ENCODE measurements around the gene HOXB3.

HOXB3 gene

DNA sequence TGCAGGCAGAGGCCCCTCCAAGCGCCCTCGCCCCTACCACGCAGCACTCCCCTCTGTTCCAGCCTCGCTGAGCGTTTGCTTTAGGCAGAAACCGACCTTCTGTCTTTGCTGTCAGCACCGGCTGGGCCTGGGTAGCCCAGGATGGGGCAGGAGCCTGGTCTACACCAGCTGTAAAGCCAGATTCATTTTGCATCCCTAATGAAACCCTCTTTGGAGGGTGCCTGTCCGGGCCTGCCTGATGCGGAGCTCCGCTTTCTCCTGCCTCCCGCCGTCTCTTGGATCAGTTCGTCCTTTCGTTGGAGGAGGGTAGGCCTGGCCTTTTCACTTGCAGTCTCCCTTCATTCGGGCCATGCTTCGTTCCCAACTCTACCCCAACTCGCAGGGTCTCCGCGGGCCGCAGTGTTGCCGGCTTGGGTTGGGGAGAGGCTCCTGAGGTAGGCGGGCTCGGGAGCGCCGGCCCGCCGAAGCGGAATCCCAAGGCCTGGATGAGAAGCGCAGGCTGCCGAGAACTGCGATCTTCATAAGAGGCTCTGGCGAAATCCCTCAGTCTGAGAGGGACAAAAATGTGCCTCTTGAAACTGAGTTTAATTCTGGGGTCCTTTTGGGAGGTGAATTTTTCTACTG is 29.9 kb upstream of the HOXB3 start:
- Mint-ChIP-seq H3K4me3 (no peak overlapping the region), H3K27me3 (peaks cover 97% of the 10 kb centered on the region), H3K4me1 (ENCODE audit: low read depth) (peaks cover 29% of the 10 kb centered on the region), H3K27ac (peak overlapping the region; percentile 7), H3K36me3 (ENCODE audit: low read depth) (no peaks in the 10 kb centered on the region), H3K9me3 (no peaks in the 10 kb centered on the region)
- DNase-seq, result no peak

DNA sequence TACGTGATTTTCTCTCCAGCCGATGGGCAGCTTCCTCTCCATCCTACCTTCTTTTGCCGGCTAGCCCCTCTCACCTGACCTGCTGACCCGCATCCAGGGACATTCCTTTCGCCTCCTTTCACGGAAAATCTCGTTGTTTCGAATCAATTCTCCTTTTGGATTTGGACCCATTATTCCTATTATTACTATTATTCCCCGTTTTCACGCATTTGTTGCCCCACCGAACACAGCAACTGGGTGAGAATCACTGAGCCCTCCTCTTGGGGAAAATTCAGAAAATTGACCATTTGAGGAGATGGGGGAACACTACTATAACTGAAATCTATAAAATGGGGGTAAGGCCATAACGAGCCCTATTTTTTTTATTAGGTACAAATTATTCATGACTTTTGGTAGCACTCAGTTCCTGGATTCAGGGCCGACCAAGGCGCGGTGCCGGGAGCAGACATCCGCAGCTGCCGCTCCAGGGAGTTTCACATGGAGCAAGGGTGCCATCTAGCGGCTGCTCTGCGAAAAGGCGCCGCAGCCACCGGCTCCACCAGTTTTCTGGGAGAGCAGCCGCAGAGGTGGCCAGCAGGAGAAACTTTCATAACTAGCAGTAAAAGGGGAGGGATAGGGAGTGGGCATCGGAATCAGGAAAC is 28.3 kb upstream of the HOXB3 start:
- Mint-ChIP-seq H3K36me3 (ENCODE audit: low read depth) (no peaks in the 10 kb centered on the region), H3K9me3 (no peaks in the 10 kb centered on the region), H3K4me3 (peak overlapping the region; percentile 15), H3K27me3 (peaks cover 99% of the 10 kb centered on the region), H3K4me1 (ENCODE audit: low read depth) (peaks cover 40% of the 10 kb centered on the region), H3K27ac (peak overlapping the region; percentile 38)
- peak; percentile 90 for DNase-seq

DNA sequence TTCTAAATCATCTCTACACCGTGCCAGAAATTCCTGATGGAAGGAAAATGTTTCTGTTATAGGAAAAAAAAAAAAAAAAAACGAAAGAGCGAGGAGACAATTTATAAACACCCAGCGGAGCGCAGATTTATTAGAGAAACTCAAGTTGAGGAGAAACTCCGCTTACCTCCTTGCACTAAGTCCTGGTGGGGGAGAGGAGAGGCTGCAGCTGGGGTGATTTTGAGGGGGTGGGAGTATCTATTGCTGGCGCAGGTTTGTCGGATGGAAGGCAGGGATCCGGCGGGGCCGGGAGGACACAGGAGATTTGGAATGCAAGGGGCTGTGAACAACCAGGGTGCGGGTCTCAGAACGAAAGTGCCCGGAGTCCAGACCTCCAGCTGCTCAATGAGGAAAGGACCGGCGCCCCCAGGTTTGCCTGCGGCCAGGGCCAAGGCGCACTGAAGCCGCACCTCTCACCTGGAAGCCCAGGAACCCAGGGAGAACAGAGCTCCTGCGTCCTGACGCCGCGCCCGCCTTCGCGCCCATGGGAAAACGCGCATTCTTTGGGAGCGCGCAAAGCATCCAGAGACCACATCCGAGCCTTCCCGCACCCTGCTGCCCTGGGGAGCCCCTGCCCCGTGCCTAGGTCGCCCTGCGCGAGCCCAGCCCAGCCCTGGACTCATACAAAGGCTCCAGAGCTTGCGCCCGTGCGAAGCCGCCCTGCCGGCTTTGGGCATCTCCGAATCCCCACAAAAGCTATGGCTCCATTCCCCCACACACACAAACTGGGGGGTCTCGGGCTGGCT is 27.6 kb upstream of the HOXB3 start:
- no peaks in the 10 kb centered on the region for H3K36me3 Mint-ChIP-seq (ENCODE audit: low read depth)

DNA sequence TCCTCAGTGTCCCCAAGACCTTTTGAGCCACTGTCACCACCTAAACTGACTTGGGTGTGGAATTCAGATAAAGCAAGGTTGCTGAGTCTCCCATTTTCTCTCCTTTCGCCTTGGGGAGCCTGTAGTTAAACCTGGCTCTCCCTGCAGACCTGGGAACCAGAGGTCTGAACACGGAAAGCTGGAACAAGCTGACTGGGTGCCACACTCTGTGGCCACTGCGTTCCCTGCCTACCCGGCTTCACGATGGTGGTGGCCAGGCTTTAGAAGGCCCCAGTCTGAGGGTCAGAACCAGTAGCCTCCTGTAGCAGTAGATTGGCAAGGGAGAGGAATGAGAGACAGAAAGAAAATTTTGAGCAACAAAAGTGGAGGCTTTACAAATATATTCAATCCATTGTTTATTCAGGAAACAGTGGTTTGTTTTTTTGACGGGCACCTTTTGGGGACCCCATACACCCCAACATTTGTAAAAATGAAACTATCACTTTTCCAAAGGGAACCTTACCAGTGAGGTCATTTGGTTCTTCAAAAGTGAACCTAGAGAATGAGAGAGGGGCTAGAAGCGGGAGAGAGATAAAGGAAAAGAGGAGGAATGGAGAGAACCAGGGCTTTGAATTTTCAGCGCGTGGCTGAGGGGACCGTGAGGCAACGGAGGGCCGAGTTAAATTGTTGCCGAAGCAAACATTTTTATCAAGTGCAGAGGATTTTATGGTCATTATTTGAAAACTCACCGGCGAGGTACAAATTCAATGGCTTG is 26.9 kb upstream of the HOXB3 start:
- Mint-ChIP-seq H3K4me1 (ENCODE audit: low read depth) (peaks cover 49% of the 10 kb centered on the region), H3K27ac (no peak overlapping the region)
- DNase-seq, result no peak

More for the DNA sequence above, 27.6 kb upstream of the HOXB3 start:
- Mint-ChIP-seq H3K9me3 (no peaks in the 10 kb centered on the region), H3K27me3 (peaks cover 97% of the 10 kb centered on the region), H3K4me1 (ENCODE audit: low read depth) (peaks cover 43% of the 10 kb centered on the region), H3K27ac (no peak overlapping the region), H3K4me3 (no peak overlapping the region)
- no peak for DNase-seq

DNA sequence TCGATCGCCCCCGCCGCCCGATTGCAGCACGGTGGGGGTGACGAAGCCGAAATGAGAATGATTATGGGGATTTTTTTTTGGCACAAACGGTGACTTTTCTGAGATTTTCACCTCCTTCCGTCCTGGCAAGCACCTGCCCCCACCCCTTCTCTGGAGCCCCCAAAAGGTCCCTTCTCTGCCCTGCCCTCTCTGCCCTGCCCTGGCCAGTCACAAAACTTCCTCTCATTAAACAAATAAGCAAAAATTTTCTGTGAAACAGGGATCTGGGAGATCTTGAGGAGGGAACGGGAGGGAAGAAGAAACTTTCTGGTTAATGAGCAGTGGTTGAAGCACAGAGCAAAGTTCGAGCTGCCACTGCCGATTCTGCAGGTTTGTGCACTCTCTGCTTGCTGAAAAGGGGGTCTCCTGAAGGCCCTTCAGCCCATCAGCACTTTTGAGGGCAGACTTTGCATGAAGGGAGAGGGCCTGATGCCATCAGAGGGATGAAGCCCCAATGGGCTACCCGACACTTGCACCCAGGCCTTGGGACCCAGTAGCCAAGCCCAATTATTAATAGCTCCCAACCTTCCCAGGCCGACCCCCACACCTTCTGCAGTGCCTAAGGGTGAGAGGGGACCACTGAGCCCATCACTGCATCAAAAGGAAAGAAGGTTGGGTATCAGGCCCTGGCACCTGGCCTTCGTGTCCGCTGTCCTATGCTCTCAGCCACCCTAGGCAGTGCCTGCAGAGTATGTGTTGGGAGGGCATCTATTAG is 26.1 kb upstream of the HOXB3 start:
- peaks cover 95% of the 10 kb centered on the region for H3K27me3 Mint-ChIP-seq
- no peaks in the 10 kb centered on the region for H3K36me3 Mint-ChIP-seq (ENCODE audit: low read depth)
- H3K4me3 Mint-ChIP-seq, result no peak overlapping the region
- no peaks in the 10 kb centered on the region for H3K9me3 Mint-ChIP-seq
- H3K4me1 Mint-ChIP-seq (ENCODE audit: low read depth), result peaks cover 56% of the 10 kb centered on the region
- no peak overlapping the region for H3K27ac Mint-ChIP-seq
- DNase-seq, result no peak

More for the DNA sequence above, 26.9 kb upstream of the HOXB3 start:
- H3K9me3 Mint-ChIP-seq, result no peaks in the 10 kb centered on the region
- H3K27me3 Mint-ChIP-seq, result peaks cover 95% of the 10 kb centered on the region
- no peak overlapping the region for H3K4me3 Mint-ChIP-seq
- H3K36me3 Mint-ChIP-seq (ENCODE audit: low read depth), result no peaks in the 10 kb centered on the region

DNA sequence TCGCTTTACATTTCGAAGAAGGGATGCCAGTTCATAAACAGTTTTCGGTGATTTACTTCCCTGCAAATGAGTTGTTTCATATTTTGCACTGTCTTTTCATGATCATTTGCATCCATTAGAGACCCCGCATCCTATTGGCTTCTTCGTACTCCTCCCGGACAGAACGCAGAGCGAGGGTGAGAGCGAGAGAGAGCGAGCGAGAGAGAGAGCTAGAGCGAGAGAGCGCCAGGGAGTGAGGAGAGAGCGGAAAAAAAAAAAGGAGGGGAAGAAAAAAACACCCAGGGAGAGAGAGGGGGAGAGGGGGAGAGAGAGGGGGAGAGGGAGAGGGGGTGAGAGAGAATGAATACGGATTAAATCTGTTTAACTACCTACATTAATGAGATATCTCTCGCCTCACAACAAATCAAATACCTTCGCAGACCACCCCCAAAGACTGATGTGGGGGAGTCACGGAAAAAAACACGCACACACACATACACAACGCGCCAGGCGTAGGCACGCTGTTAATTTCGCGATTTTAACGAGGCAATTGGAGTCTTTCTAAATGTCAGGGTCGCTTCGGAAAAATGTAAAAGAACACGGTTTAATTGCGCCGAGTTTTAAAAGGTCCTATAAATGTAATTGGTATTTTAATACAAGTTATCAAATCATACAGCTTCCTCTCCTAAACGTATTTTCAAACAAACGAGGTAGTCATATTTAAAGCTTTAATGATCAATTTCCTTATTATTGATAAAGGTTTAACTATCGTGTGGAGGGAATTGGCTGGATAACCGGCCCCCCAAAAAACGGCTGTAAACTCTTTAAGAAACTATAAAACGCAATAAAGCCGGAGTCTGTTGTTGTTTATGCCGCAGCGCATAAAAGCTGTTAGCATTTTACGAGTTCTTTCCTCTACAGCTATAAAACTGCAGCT is 25.3 kb upstream of the HOXB3 start, which contains the start of gene HOXB8:
HOXB8 (minus strand) TSS at position 246 of the 916 bp plus-strand sequence. CDS start 588 bp downstream, outside the sequence.
- Mint-ChIP-seq H3K4me3 (peak within 1 kb of the TSS; percentile 60), H3K4me1 (ENCODE audit: low read depth) (peaks cover 62% of the 10 kb centered on the region), H3K27ac (peak within 1 kb of the TSS; percentile 42), H3K9me3 (no peaks in the 10 kb centered on the region), H3K27me3 (peaks cover 93% of the 10 kb centered on the region), H3K36me3 (ENCODE audit: low read depth) (no peaks in the 10 kb centered on the region)
- DNase-seq, result no peak

DNA sequence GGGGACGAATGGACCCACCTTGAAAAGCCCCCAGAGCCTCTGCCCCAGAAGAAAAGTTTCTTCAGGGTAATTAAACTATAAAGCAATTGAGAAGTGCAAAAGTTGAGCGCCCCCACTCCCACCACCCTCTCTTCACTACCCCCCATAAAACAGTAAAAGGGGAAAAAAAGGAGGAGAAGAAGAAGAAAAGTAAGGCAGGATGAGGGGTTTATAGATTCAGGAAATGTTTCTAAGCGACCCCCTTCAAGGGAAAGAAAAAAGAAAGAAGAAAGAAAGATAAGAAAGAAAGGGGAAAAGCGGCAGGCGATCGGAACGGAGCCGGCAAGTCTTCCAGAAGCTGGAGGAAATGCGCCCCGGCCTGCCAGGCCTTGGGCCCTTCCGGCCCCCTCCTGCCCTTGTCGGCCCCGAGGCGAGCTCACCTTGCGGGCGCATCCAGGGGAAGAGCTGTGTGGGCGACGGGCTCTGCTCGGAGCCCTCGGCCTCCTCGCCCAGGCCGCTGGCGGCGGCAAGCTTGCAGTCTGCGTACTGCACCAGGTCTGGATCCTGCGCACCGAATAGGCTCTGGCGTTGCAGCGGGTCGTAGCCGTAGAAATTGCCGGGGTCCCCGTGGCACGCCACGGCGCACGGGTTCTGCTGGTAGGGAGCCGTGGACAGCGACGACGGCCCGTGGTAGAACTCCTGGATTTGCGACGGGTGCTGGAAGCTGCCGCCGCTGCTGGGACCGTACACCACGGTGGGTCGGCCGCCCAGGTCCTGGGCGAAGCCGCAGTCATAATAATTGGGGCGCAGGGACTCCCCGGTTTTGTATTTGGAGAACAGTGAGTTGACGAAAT is 24.0 kb upstream of the HOXB3 start:
- peak; percentile 65 for DNase-seq
- Mint-ChIP-seq H3K4me3 (peak overlapping the region; percentile 60), H3K27ac (peak overlapping the region; percentile 15), H3K4me1 (ENCODE audit: low read depth) (peaks cover 58% of the 10 kb centered on the region), H3K36me3 (ENCODE audit: low read depth) (no peaks in the 10 kb centered on the region), H3K27me3 (peaks cover 92% of the 10 kb centered on the region), H3K9me3 (no peaks in the 10 kb centered on the region)

DNA sequence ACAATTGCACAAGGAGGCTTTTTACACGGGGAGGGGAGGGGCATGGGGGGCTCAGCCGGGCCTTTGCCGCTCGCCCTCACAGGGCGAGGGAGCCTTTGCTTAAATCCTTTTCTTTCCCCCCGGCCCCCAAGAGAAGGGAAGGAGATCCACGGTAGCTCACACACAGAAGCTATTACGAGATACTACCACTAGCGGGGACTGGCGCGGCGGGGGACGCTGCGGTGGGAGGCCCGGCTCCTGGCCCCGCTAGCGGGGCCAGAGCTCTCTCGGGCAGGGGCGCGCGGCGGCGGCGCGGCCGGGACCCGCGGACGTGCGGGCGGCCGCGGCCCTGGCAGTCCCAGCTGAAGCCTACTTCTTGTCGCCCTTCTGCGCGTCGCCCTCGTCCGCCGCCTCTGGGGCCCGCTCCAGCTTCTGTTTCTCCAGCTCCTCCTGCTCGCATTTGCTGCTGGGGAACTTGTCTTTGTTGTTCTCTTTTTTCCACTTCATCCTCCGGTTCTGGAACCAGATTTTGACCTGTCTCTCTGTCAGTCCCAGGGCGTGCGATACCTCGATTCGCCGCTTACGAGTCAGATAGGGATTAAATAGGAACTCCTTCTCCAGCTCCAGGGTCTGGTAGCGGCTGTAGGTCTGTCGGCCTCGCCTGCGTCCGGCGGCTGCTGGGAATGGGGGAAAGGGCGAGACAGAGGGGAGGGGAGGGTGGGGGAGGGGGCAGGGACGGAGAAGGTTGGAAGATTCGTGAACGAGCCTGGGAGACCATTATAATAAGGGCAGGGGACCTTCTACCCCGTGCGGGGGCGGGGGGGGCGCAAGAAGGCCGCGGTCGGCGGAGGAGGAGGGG is 23.0 kb upstream of the HOXB3 start:
- Mint-ChIP-seq H3K4me3 (peak overlapping the region; percentile 76), H3K27me3 (peaks cover 90% of the 10 kb centered on the region), H3K36me3 (ENCODE audit: low read depth) (no peaks in the 10 kb centered on the region), H3K27ac (peak overlapping the region; percentile 76), H3K4me1 (ENCODE audit: low read depth) (peaks cover 50% of the 10 kb centered on the region), H3K9me3 (no peaks in the 10 kb centered on the region)
- peak; percentile 70 for DNase-seq

DNA sequence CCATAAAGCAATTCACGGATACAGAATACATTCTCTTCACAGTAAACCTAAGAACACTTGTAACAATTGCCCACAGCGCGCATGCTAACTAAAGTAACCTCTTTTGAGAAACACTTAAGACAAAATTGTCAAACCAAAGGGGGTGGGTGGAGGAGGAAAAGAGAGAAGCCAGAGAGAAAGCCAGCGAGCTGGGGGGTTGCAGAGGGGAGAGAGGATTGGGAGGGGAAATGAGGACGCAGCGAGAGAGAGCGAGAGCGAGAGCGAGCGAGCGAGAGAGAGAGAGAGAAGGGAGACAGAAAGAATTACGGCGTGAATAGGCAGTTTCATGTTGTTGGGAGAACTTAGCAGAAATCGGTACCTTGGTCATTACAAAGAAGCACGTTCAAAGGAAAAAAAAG is 22.4 kb upstream of the HOXB3 start:
- Mint-ChIP-seq H3K36me3 (ENCODE audit: low read depth) (no peaks in the 10 kb centered on the region), H3K4me3 (peak overlapping the region; percentile 70), H3K27me3 (peaks cover 89% of the 10 kb centered on the region), H3K27ac (peak overlapping the region; percentile 17), H3K9me3 (no peaks in the 10 kb centered on the region), H3K4me1 (ENCODE audit: low read depth) (peaks cover 46% of the 10 kb centered on the region)
- DNase-seq, result no peak

DNA sequence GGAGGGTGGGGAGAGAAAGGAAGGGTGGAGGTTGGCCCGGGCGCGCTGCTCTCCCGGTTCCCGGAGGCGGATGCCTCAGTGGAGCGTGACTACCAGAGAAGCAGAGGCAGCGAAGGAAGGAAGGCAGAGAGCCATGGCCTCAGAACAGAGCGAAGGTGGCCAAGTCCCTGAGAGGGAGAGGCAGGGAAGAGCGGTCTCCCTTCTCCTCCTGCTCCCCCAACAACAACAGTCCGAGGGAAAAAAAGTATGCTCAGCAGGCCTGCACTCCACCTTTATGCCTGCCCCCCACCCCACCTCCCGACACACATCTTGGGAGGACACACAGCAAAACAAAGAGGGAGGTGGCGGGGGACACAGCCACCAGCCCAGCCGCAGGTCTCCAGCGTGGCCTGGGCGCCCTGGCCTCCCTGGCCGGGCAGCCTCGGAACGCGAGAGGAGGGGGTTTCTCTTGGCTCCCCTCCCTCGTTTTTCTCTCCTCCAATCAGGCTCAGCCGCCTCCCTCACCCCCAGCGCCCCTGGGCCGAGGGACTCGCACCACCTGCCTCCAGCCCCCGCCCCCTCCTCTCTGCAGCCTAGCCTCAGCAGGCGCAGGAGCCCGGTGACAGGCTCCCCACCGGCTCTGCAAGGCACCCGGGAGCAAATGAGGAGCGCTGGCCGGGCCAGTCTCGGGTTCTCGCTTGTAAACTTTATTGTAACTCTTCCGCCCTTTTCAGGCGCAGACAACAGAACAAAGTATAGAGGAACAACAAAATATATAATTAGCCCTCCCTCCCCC is 21.8 kb upstream of the HOXB3 start:
- no peaks in the 10 kb centered on the region for H3K9me3 Mint-ChIP-seq
- no peak for DNase-seq
- no peaks in the 10 kb centered on the region for H3K36me3 Mint-ChIP-seq (ENCODE audit: low read depth)
- H3K27ac Mint-ChIP-seq, result peak overlapping the region; percentile 67
- H3K4me1 Mint-ChIP-seq (ENCODE audit: low read depth), result peaks cover 44% of the 10 kb centered on the region
- peak overlapping the region; percentile 83 for H3K4me3 Mint-ChIP-seq
- peaks cover 89% of the 10 kb centered on the region for H3K27me3 Mint-ChIP-seq

DNA sequence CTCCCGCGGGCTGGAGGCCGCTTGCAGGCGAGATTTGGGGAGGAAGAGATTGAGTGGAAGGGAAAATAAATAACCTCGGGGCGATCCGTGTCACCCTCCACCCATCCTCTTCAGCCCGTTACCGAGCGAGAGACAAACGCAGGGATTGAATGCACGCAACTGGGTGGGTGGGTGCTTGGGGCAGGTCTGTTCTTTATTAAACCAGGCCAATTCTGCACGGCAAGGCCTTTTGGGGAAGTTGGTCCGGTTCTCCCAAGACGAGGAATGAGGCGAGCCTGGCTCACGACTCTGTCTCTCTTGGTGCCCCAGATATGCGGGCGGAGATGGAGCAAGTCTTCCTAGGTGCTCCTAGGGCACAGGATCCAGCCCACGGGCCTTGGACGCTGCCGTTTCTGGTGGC is 21.2 kb upstream of the HOXB3 start:
- Mint-ChIP-seq H3K4me1 (ENCODE audit: low read depth) (peaks cover 44% of the 10 kb centered on the region), H3K27me3 (peaks cover 89% of the 10 kb centered on the region), H3K36me3 (ENCODE audit: low read depth) (no peaks in the 10 kb centered on the region), H3K27ac (peak overlapping the region; percentile 71), H3K4me3 (peak overlapping the region; percentile 83), H3K9me3 (no peaks in the 10 kb centered on the region)
- no peak for DNase-seq
